GM12878 (cell line): ENCODE measurements around the gene TNFAIP3.

ENCODE experiments used
- CTCF ChIP-seq, 3 experiments: IDR thresholded peaks in 2 of 3; conservative IDR thresholded peaks in 1 of 3; 2 replicates each; pipeline ENCODE4 v1.5.1; 2011; ENCODE audit warnings: low read depth in 3 of 3, low read length in 3 of 3, mild to moderate bottlenecking in 3 of 3, control low read depth in 2 of 3, moderate library complexity in 2 of 3, inconsistent platforms in 1 of 3, mixed read lengths in 1 of 3; ENCODE audit not compliant: control insufficient read depth in 2 of 3, insufficient read depth in 1 of 3; ENCODE audit errors: extremely low read depth in 1 of 3
- POLR2A ChIP-seq: IDR thresholded peaks from 2 replicates; pipeline ENCODE4 v1.6.1; 2011; ENCODE audit warnings: low read depth, mild to moderate bottlenecking, low read length
- TAF1 ChIP-seq: IDR thresholded peaks from 2 replicates; pipeline ENCODE4 v1.6.1; 2011; ENCODE audit warnings: mild to moderate bottlenecking, low read depth, low read length, borderline replicate concordance
- TF ChIP-seq, protein P1 (sequence below): IDR thresholded peaks from 2 replicates; pipeline ENCODE4 v1.6.1; 2012; ENCODE audit warnings: low read length, inconsistent platforms

- TF ChIP-seq POLR2A (no peak), TAF1 (no peak), CTCF (IDR thresholded peaks at IDR 0.05 in 2 of 3, conservative IDR thresholded peaks at IDR 0.05 in 1 of 3; ENCODE audit: control insufficient read depth in 2 of 3, extremely low read depth in 1 of 3, insufficient read depth in 1 of 3, low read depth in 3 of 3, low read length in 3 of 3) (no peak)
- TF ChIP-seq, protein P1, sequence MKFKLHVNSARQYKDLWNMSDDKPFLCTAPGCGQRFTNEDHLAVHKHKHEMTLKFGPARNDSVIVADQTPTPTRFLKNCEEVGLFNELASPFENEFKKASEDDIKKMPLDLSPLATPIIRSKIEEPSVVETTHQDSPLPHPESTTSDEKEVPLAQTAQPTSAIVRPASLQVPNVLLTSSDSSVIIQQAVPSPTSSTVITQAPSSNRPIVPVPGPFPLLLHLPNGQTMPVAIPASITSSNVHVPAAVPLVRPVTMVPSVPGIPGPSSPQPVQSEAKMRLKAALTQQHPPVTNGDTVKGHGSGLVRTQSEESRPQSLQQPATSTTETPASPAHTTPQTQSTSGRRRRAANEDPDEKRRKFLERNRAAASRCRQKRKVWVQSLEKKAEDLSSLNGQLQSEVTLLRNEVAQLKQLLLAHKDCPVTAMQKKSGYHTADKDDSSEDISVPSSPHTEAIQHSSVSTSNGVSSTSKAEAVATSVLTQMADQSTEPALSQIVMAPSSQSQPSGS = no peak
Measured at GRCh38 chr6:137852811-137853210, 14.2 kb upstream of the TNFAIP3 start.
